Osteoblast (primary cell): ENCODE data around the gene EHD4. TPM values are rescaled to one million over a fixed set of nuclear protein-coding genes. Genes with fewer than 3 reads are reported as not detected.

Experiments
- DNase-seq: peaks from one replicate; pipeline ENCODE4 v3.0.0; 2011; ENCODE audit warnings: low spot score, mixed read lengths; ENCODE audit not compliant: insufficient read length; ENCODE audit errors: missing footprints
- H2AFZ ChIP-seq: 2 replicates; pipeline ENCODE4 v1.6.0; 2011; ENCODE audit warnings: mild to moderate bottlenecking, low read length
- H3K27ac ChIP-seq: 2 replicates; pipeline ENCODE4 v1.5.1; 2011; ENCODE audit warnings: mild to moderate bottlenecking, low read depth, low read length, moderate library complexity
- H3K27me3 ChIP-seq: 2 replicates; pipeline ENCODE4 v1.6.0; 2012; ENCODE audit warnings: mild to moderate bottlenecking, control low read depth, inconsistent platforms, low read length, moderate library complexity; ENCODE audit not compliant: insufficient read depth
- H3K36me3 ChIP-seq: 2 replicates; pipeline ENCODE4 v1.5.1; 2011; ENCODE audit warnings: mild to moderate bottlenecking, low read length, control low read depth, moderate library complexity; ENCODE audit not compliant: insufficient read depth
- H3K4me1 ChIP-seq: 2 replicates; pipeline ENCODE4 v1.5.1; 2011; ENCODE audit warnings: mild to moderate bottlenecking, low read length, control low read depth, moderate library complexity; ENCODE audit not compliant: insufficient read depth
- H3K4me2 ChIP-seq: 2 replicates; pipeline ENCODE4 v1.6.0; 2011; ENCODE audit warnings: mild to moderate bottlenecking, low read length; ENCODE audit not compliant: insufficient read depth
- H3K4me3 ChIP-seq: fragments of 200-600 bp; sonication (generic); 3 replicates; pipeline ENCODE4 v1.5.1; 2012; ENCODE audit warnings: mild to moderate bottlenecking, low read length, inconsistent platforms; ENCODE audit not compliant: insufficient read depth
- H3K79me2 ChIP-seq: 2 replicates; pipeline ENCODE4 v1.6.0; 2012; ENCODE audit warnings: mild to moderate bottlenecking, low read length, control low read depth, inconsistent platforms; ENCODE audit not compliant: insufficient read depth
- H3K9me3 ChIP-seq: 2 replicates; pipeline ENCODE4 v1.5.1; 2011; ENCODE audit warnings: low read depth, low read length, control low read depth
- H4K20me1 ChIP-seq: 2 replicates; pipeline ENCODE4 v1.6.0; 2012; ENCODE audit warnings: mild to moderate bottlenecking, low read length, control low read depth; ENCODE audit not compliant: insufficient read depth
- total RNA-seq: library from RNA; depleted of rRNA; stranded (reverse); fragments of >200 nt; gene quantifications from 2 replicates; pipeline ENCODE4 v1.2.3, GENCODE V29; 2012
- TF ChIP-seq, protein P1 (sequence below): IDR thresholded peaks from 2 replicates; pipeline ENCODE4 v1.5.1; 2011; ENCODE audit warnings: mild to moderate bottlenecking, low read depth, low read length, moderate library complexity; ENCODE audit errors: extremely low read depth

The EHD4 gene
- total RNA-seq, 1 donor: 15.9 TPM

DNA sequence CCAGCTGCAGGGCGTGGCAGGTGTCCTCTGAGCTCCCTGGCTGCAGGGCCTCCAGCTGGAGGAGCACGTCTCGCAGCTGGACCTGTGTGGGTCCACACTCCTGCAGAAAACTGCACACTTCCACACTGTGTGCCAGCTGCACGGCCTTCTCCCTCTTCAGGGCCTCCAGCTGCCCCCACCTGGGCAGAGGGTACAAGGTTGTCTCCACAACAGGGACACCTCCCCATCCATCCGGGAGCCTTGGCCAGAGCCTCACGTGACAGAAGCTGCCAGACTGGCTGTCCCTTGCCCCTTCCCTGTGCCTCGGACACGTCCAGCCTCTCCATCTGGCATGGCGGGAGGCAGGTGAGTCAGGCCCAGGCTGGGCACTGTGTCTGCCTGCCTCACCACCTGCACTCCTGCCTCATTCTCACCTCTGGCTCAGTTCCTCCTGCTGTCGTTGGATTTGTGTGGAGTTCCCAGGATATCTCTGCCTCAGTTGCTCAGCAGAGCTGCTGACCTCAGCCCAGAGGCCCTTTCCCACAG is 93.0 kb downstream of the EHD4 start:
- Histone ChIP-seq H3K9me3 (no peaks in the 10 kb centered on the region), H3K4me2 (no peak overlapping the region), H3K4me1 (no peaks in the 10 kb centered on the region), H3K79me2 (no peaks in the 10 kb centered on the region), H3K4me3 (no peak overlapping the region), H4K20me1 (no peaks in the 10 kb centered on the region), H3K27me3 (peaks cover 9% of the 10 kb centered on the region), H3K27ac (no peak overlapping the region), H2AFZ (no peak overlapping the region), H3K36me3 (no peaks in the 10 kb centered on the region)
- TF ChIP-seq, protein P1, sequence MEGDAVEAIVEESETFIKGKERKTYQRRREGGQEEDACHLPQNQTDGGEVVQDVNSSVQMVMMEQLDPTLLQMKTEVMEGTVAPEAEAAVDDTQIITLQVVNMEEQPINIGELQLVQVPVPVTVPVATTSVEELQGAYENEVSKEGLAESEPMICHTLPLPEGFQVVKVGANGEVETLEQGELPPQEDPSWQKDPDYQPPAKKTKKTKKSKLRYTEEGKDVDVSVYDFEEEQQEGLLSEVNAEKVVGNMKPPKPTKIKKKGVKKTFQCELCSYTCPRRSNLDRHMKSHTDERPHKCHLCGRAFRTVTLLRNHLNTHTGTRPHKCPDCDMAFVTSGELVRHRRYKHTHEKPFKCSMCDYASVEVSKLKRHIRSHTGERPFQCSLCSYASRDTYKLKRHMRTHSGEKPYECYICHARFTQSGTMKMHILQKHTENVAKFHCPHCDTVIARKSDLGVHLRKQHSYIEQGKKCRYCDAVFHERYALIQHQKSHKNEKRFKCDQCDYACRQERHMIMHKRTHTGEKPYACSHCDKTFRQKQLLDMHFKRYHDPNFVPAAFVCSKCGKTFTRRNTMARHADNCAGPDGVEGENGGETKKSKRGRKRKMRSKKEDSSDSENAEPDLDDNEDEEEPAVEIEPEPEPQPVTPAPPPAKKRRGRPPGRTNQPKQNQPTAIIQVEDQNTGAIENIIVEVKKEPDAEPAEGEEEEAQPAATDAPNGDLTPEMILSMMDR: no peak
- DNase-seq: no peak

DNA sequence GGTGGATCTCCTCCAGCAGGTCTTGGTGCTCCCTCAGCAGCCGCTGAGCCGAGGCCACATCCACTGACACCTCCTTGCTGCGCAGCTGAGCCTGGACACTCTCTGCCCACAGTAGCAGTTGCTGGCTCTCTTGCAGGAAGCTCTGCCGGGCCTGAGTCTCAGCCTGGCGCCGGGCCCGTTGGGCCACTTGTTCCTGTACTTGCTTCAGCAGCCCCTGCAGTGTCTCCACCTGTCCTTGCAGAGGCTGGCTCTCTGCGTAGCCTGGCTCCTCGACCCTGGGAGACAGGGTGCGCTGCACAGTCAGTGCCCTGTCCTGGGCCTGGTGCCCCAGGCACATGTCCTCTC is 94.0 kb downstream of the EHD4 start:
- Histone ChIP-seq H3K79me2 (no peaks in the 10 kb centered on the region), H4K20me1 (no peaks in the 10 kb centered on the region), H3K27me3 (peaks cover 9% of the 10 kb centered on the region), H3K4me3 (no peak overlapping the region), H3K4me2 (no peak overlapping the region), H3K4me1 (no peaks in the 10 kb centered on the region), H2AFZ (no peak overlapping the region), H3K9me3 (no peaks in the 10 kb centered on the region), H3K36me3 (no peaks in the 10 kb centered on the region), H3K27ac (no peak overlapping the region)
- TF ChIP-seq, protein P1: no peak
- no peak for DNase-seq

DNA sequence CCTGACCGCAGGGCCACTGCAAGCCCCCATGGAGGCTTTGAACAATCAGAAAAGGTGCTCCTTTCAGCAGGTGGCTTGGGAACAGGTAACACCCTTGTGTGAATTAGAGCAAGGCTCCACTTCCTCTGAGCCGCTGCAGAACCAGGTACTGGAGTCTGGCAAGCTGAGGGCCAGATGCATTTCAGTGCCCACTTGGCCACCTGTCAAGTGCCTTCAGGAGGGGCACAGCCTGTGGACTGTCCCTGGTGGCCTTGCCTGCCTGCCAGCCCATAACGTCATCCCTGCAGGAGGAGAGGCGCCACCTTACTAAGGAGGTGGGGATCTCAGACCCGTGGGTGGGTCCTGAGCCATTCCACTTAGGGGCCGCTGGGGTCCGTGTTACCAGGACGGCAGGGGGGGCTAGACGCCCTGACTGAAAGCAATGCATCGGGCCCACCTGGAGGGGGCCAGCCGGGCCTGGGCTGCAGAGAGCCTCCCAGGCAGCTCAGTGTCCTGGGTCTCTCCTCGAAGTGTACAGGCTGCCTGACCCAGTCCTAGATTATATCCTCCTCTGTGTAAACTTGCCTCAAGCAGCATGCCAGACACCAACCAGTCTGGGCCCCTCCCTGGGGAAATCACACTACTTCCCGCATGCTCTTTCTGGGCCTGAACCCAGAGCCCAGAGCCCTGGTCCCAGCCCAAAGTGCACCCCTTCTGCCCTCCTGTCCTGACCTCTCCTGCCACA is 94.6 kb downstream of the EHD4 start:
- Histone ChIP-seq H3K4me1 (no peaks in the 10 kb centered on the region), H3K27ac (no peak overlapping the region), H3K4me3 (no peak overlapping the region), H3K36me3 (no peaks in the 10 kb centered on the region), H3K27me3 (peaks cover 9% of the 10 kb centered on the region), H4K20me1 (no peaks in the 10 kb centered on the region), H3K9me3 (no peaks in the 10 kb centered on the region), H3K79me2 (no peaks in the 10 kb centered on the region), H3K4me2 (no peak overlapping the region), H2AFZ (no peak overlapping the region)
- TF ChIP-seq, protein P1: no peak
- no peak for DNase-seq

DNA sequence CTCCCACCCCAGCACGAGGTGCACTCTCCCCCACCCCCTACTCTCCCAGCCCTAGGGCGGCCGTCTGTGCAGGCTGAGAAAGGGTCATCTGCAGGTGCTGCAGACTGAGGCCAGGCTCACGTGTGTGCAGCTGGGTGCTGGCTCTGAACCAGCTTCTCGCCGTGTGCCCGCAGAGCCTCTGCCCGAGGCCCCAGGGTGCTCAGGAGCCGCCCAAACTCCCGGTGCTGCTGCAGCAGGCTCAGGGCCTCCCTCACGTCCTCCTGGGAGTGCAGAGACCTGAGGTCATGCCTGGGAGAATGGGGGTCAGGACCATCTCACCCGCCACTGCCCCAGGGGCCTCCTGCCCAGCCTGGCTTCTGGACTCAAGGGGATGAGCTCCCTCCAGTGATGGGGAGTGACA is 95.7 kb downstream of the EHD4 start:
- peaks cover 11% of the 10 kb centered on the region for H3K27me3 ChIP-seq
- H3K4me2 ChIP-seq: no peak overlapping the region
- no peaks in the 10 kb centered on the region for H3K9me3 ChIP-seq
- TF ChIP-seq, protein P1: no peak
- no peaks in the 10 kb centered on the region for H3K79me2 ChIP-seq
- no peak for DNase-seq
- no peak overlapping the region for H2AFZ ChIP-seq
- no peak overlapping the region for H3K4me3 ChIP-seq
- no peaks in the 10 kb centered on the region for H3K4me1 ChIP-seq
- H3K36me3 ChIP-seq: no peaks in the 10 kb centered on the region
- no peak overlapping the region for H3K27ac ChIP-seq
- H4K20me1 ChIP-seq: no peaks in the 10 kb centered on the region
